K562 (cell line): ENCODE results near the gene LRMDA.

ENCODE experiments used
- CC2D1A ChIP-seq: fragments of 450-650 bp; IDR thresholded peaks from 2 replicates; pipeline ENCODE4 v1.6.1; 2017; ENCODE audit warnings: mild to moderate bottlenecking
- CTCF ChIP-seq, 3 experiments: IDR thresholded peaks in 2 of 3; conservative IDR thresholded peaks in 1 of 3; 2 replicates each; pipeline ENCODE4 v1.5.1; 2011 to 2012; ENCODE audit warnings: low read length in 3 of 3, mild to moderate bottlenecking in 3 of 3, control low read depth in 2 of 3, improper control_type of control experiment in 1 of 3, inconsistent platforms in 1 of 3, low read depth in 1 of 3, mixed read lengths in 1 of 3, moderate library complexity in 1 of 3; ENCODE audit not compliant: insufficient read depth in 2 of 3
- EP300 ChIP-seq: IDR thresholded peaks from 2 replicates; pipeline ENCODE4 v1.6.1; 2012; ENCODE audit warnings: low read length, improper control_type of control experiment
- ESRRA ChIP-seq: fragments of 450-650 bp; IDR thresholded peaks from 2 replicates; pipeline ENCODE4 v1.6.1; 2014; ENCODE audit warnings: low read depth, mild to moderate bottlenecking, moderate library complexity, borderline replicate concordance
- POLR2A ChIP-seq: fragments of 450-650 bp; conservative IDR thresholded peaks from 2 replicates; pipeline ENCODE4 v1.6.1; 2016
- SIN3A ChIP-seq, 2 experiments: fragments of 150-350 bp in 1 of 2; IDR thresholded peaks; 2 replicates each; pipeline ENCODE4 v1.6.1; 2011 to 2016; ENCODE audit warnings: borderline replicate concordance in 2 of 2, low read depth in 2 of 2, low read length in 2 of 2, mild to moderate bottlenecking in 2 of 2, moderate library complexity in 2 of 2; ENCODE audit not compliant: control insufficient read depth in 1 of 2
- ZNF274 ChIP-seq: IDR thresholded peaks from 2 replicates; pipeline ENCODE4 v1.6.1; 2011; ENCODE audit warnings: low read depth, mild to moderate bottlenecking, low read length, moderate library complexity, borderline replicate concordance

GRCh38 chr10:75538144-75538543, 106.7 kb downstream of the LRMDA start:
- TF ChIP-seq POLR2A (no peak), CTCF (IDR thresholded peaks at IDR 0.05 in 2 of 3, conservative IDR thresholded peaks at IDR 0.05 in 1 of 3; ENCODE audit: insufficient read depth in 2 of 3, low read depth in 1 of 3, low read length in 3 of 3) (no peak), ZNF274 (no peak), EP300 (no peak), SIN3A (IDR thresholded peaks at IDR 0.05; ENCODE audit: borderline replicate concordance in 2 of 2, control insufficient read depth in 1 of 2, low read depth in 2 of 2, low read length in 2 of 2) (no peak), CC2D1A (no peak), ESRRA (no peak)
